ENCODE measurements around the gene NTRK2.

GRCh38 chr9:84845956-84846900 lies 176.7 kb downstream of the NTRK2 start:
- TF ChIP-seq, protein P1, sequence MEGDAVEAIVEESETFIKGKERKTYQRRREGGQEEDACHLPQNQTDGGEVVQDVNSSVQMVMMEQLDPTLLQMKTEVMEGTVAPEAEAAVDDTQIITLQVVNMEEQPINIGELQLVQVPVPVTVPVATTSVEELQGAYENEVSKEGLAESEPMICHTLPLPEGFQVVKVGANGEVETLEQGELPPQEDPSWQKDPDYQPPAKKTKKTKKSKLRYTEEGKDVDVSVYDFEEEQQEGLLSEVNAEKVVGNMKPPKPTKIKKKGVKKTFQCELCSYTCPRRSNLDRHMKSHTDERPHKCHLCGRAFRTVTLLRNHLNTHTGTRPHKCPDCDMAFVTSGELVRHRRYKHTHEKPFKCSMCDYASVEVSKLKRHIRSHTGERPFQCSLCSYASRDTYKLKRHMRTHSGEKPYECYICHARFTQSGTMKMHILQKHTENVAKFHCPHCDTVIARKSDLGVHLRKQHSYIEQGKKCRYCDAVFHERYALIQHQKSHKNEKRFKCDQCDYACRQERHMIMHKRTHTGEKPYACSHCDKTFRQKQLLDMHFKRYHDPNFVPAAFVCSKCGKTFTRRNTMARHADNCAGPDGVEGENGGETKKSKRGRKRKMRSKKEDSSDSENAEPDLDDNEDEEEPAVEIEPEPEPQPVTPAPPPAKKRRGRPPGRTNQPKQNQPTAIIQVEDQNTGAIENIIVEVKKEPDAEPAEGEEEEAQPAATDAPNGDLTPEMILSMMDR (IDR thresholded peaks at IDR 0.05; ENCODE audit: borderline replicate concordance, extremely low read depth, low read length, poor library complexity, severe bottlenecking), result no peak
- TF ChIP-seq EZH2 (IDR thresholded peaks at IDR 0.05; ENCODE audit: borderline replicate concordance, low read depth, low read length, severe bottlenecking), result no peak
